BLaER1 treated with 17β-estradiol and CSF1 and Interleukin-3, amounts not matched to agents 10 nM and 100 nM (cell line): ENCODE data around the gene LDLR.
"Not testable (repeated sequence)": the region's sequence is repeated elsewhere in the genome, so short reads cannot be mapped to it uniquely, and the experiment has no call there.

Experiments
- H3K27ac ChIP-seq, 11 experiments: shearing (Covaris generic); formaldehyde crosslinking; 2 replicates each; pipeline ENCODE4 v1.8.1; 2022
- H3K27me3 ChIP-seq, 11 experiments: shearing (Covaris generic); formaldehyde crosslinking; 2 replicates each; pipeline ENCODE4 v1.8.1; 2022
- H3K36me3 ChIP-seq, 11 experiments: shearing (Covaris generic); formaldehyde crosslinking; 2 replicates each; pipeline ENCODE4 v1.8.1; 2022
- H3K4me1 ChIP-seq, 10 experiments: shearing (Covaris generic); formaldehyde crosslinking; 2 replicates each; pipeline ENCODE4 v1.8.1; 2022
- H3K4me2 ChIP-seq, 11 experiments: shearing (Covaris generic); formaldehyde crosslinking; 2 replicates each; pipeline ENCODE4 v1.8.1; 2022
- H3K4me3 ChIP-seq, 10 experiments: shearing (Covaris generic); formaldehyde crosslinking; 2 replicates each; pipeline ENCODE4 v1.8.1; 2022
- H3K9ac ChIP-seq, 11 experiments: shearing (Covaris generic); formaldehyde crosslinking; 2 replicates each; pipeline ENCODE4 v1.8.1; 2022
- H3K9me3 ChIP-seq, 11 experiments: shearing (Covaris generic); formaldehyde crosslinking; replicated peaks in 1 of 11; 2 replicates each; pipeline ENCODE4 v1.8.1; 2022
- H4K20me1 ChIP-seq, 11 experiments: shearing (Covaris generic); formaldehyde crosslinking; 2 replicates each; pipeline ENCODE4 v1.8.1; 2022
- Cebpa-rat ChIP-seq, 11 experiments: shearing (Covaris generic); IDR thresholded peaks; 2 replicates each; pipeline ENCODE4 v1.8.1; 2022

Gene LDLR

GRCh38 chr19:11091703-11092153 lies 2.5 kb downstream of the LDLR start:
- H3K27me3 ChIP-seq, result no peaks in the 10 kb centered on the region
- peaks cover 73 to 79% (median 76%) of the 10 kb centered on the region in 10 experiments for H3K4me1 ChIP-seq
- H4K20me1 ChIP-seq, result peaks cover 0 to 63% (median 54%) of the 10 kb centered on the region in 11 experiments; a peak in 16 of 22 replicates
- peak overlapping the region; percentile 91 to 100 (median 97) for H3K9ac ChIP-seq
- peak overlapping the region; percentile 92 to 100 (median 96); a peak in 21 of 22 replicates for H3K27ac ChIP-seq
- peak overlapping the region; percentile 69 to 98 (median 90) for H3K4me3 ChIP-seq
- H3K4me2 ChIP-seq, result peak overlapping the region; percentile 72 to 98 (median 96)
- H3K36me3 ChIP-seq, result peaks cover 0 to 63% (median 59%) of the 10 kb centered on the region in 11 experiments; a peak in 19 of 22 replicates
- H3K9me3 ChIP-seq, result peaks cover 0 to 11% (median 0%) of the 10 kb centered on the region in 11 experiments; a peak in 6 of 22 replicates
- no peak for TF ChIP-seq Cebpa-rat (IDR thresholded peaks at IDR 0.05)

DNA sequence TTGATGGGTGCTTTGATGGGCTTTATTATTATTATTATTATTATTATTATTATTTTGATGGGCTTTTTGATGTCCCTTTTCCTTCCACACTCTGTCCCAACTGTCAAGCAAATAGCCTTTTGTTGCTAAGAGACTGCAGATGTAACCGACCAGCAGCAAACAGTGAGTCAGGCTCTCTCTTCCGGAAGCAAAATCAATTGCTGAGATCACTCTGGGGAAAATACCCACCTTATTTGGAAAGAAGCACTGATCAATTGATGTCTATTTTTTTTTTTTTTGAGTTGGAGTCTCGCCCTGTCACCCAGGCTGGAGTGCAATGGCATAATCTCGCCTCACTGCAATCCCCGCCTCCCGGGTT lies 2.9 kb downstream of the LDLR start:
- TF ChIP-seq Cebpa-rat (IDR thresholded peaks at IDR 0.05), result no peak
- peak overlapping the region; percentile 91 to 100 (median 97) for H3K9ac ChIP-seq
- no peaks in the 10 kb centered on the region for H3K27me3 ChIP-seq
- H3K36me3 ChIP-seq, result peaks cover 0 to 67% (median 63%) of the 10 kb centered on the region in 11 experiments; a peak in 19 of 22 replicates
- H3K9me3 ChIP-seq, result peaks cover 0 to 12% (median 0%) of the 10 kb centered on the region in 11 experiments; a peak in 6 of 22 replicates
- H3K4me3 ChIP-seq, result peak overlapping the region; percentile 69 to 98 (median 90); a peak in 19 of 20 replicates
- peaks cover 0 to 67% (median 58%) of the 10 kb centered on the region in 11 experiments; a peak in 16 of 22 replicates for H4K20me1 ChIP-seq
- peaks cover 73 to 79% (median 78%) of the 10 kb centered on the region in 10 experiments for H3K4me1 ChIP-seq
- H3K27ac ChIP-seq, result peak overlapping the region; percentile 92 to 100 (median 96)
- H3K4me2 ChIP-seq, result peak overlapping the region; percentile 72 to 98 (median 96)

GRCh38 chr19:11093689-11094238 lies 4.5 kb downstream of the LDLR start:
- Histone ChIP-seq H3K9ac (peak overlapping the region; percentile 91 to 100 (median 97); a peak in 19 of 22 replicates), H3K4me1 (peaks cover 62 to 82% (median 77%) of the 10 kb centered on the region in 10 experiments), H4K20me1 (peaks cover 0 to 83% (median 74%) of the 10 kb centered on the region in 11 experiments; a peak in 18 of 22 replicates), H3K27me3 (no peaks in the 10 kb centered on the region), H3K4me3 (peak overlapping the region in 7 of 10 experiments; percentile 82 to 98 (median 93); a peak in 10 of 20 replicates), H3K9me3 (peaks cover 0 to 26% (median 5%) of the 10 kb centered on the region in 11 experiments; a peak in 10 of 22 replicates), H3K27ac (peak overlapping the region; percentile 92 to 100 (median 96); a peak in 21 of 22 replicates), H3K4me2 (peak overlapping the region; percentile 72 to 98 (median 96)), H3K36me3 (peaks cover 0 to 84% (median 79%) of the 10 kb centered on the region in 11 experiments; a peak in 19 of 22 replicates)
- no peak for TF ChIP-seq Cebpa-rat (IDR thresholded peaks at IDR 0.05)

GRCh38 chr19:11094520-11094894 lies 5.2 kb downstream of the LDLR start:
- H3K27ac ChIP-seq, result peak overlapping the region; percentile 60 to 100 (median 95); a peak in 21 of 22 replicates
- peaks cover 0 to 91% (median 81%) of the 10 kb centered on the region in 11 experiments; a peak in 18 of 22 replicates for H4K20me1 ChIP-seq
- H3K27me3 ChIP-seq, result no peaks in the 10 kb centered on the region
- H3K4me3 ChIP-seq, result peak overlapping the region in 9 of 10 experiments; percentile 9 to 98 (median 87); a peak in 15 of 20 replicates
- no peak for TF ChIP-seq Cebpa-rat (IDR thresholded peaks at IDR 0.05)
- H3K4me2 ChIP-seq, result peak overlapping the region; percentile 72 to 98 (median 96)
- peaks cover 63 to 86% (median 80%) of the 10 kb centered on the region in 10 experiments for H3K4me1 ChIP-seq
- H3K9me3 ChIP-seq, result peaks cover 0 to 26% (median 5%) of the 10 kb centered on the region in 11 experiments; a peak in 10 of 22 replicates
- H3K9ac ChIP-seq, result peak overlapping the region; percentile 70 to 100 (median 97); a peak in 21 of 22 replicates
- peaks cover 0 to 91% (median 87%) of the 10 kb centered on the region in 11 experiments; a peak in 19 of 22 replicates for H3K36me3 ChIP-seq

- H3K4me3 ChIP-seq, result peak overlapping the region in 5 of 10 experiments; percentile 44 to 98 (median 93); a peak in 10 of 20 replicates
- peaks cover 0 to 26% (median 5%) of the 10 kb centered on the region in 11 experiments; a peak in 10 of 22 replicates for H3K9me3 ChIP-seq
- peak overlapping the region in 9 of 11 experiments; percentile 59 to 100 (median 98); a peak in 13 of 22 replicates for H3K9ac ChIP-seq
- peaks cover 12 to 100% (median 97%) of the 10 kb centered on the region in 11 experiments; a peak in 21 of 22 replicates for H3K36me3 ChIP-seq
- peaks cover 67 to 92% (median 88%) of the 10 kb centered on the region in 10 experiments for H3K4me1 ChIP-seq
- no peaks in the 10 kb centered on the region for H3K27me3 ChIP-seq
- TF ChIP-seq Cebpa-rat (IDR thresholded peaks at IDR 0.05), result peak in 1 of 11 experiments; percentile 20; a peak in 1 of 22 replicates
- H4K20me1 ChIP-seq, result peaks cover 0 to 100% (median 91%) of the 10 kb centered on the region in 11 experiments; a peak in 19 of 22 replicates
- H3K4me2 ChIP-seq, result peak overlapping the region; percentile 72 to 98 (median 96)
- H3K27ac ChIP-seq, result peak overlapping the region; percentile 60 to 100 (median 95); a peak in 21 of 22 replicates
Observed at GRCh38 chr19:11096210-11096841, 7.1 kb downstream of the LDLR start.

DNA sequence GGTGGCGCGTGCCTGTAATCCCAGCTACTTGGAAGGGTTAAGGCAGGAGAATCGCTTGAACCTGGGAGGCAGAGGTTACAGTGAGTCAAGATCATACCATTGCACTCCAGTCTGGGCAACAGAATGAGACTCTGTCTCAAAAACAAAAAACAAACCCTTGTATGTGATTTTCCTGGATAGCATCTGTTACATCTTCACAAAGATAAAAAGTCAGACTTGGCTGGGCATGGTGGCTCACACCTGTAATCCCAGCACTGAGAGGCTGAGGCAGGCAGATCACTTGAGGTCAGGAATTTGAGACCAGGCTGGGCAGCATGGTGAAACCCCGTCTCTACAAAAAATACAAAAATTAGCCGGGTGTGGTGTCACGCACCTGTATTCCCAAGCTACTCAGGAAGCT lies 8.1 kb downstream of the LDLR start:
- peaks cover 0 to 26% (median 5%) of the 10 kb centered on the region in 11 experiments; a peak in 10 of 22 replicates for H3K9me3 ChIP-seq
- peak overlapping the region in 8 of 11 experiments; percentile 48 to 100 (median 95); a peak in 13 of 22 replicates for H3K27ac ChIP-seq
- H3K4me1 ChIP-seq, result peaks cover 56 to 83% (median 78%) of the 10 kb centered on the region in 10 experiments
- H3K27me3 ChIP-seq, H3K4me3 ChIP-seq, H3K9ac ChIP-seq: not testable (repeated sequence)
- H3K36me3 ChIP-seq, result peaks cover 20 to 100% (median 97%) of the 10 kb centered on the region in 11 experiments
- H3K4me2 ChIP-seq, result peak overlapping the region in 9 of 11 experiments; percentile 2 to 98 (median 96); a peak in 12 of 22 replicates
- H4K20me1 ChIP-seq, result peaks cover 0 to 100% (median 90%) of the 10 kb centered on the region in 11 experiments; a peak in 19 of 22 replicates

GRCh38 chr19:11098327-11098726 lies 9.1 kb downstream of the LDLR start:
- no peak overlapping the region for H3K4me3 ChIP-seq
- H3K9ac ChIP-seq, result peak overlapping the region in 3 of 11 experiments; percentile 0 to 17 (median 1); a peak in 4 of 22 replicates
- peaks cover 0 to 26% (median 5%) of the 10 kb centered on the region in 11 experiments; a peak in 10 of 22 replicates for H3K9me3 ChIP-seq
- peak overlapping the region in 9 of 11 experiments; percentile 2 to 97 (median 90); a peak in 13 of 22 replicates for H3K4me2 ChIP-seq
- peak overlapping the region in 7 of 11 experiments; percentile 15 to 54 (median 25); a peak in 10 of 22 replicates for H3K27ac ChIP-seq
- H3K27me3 ChIP-seq, result no peaks in the 10 kb centered on the region
- H3K4me1 ChIP-seq, result peaks cover 47 to 73% (median 68%) of the 10 kb centered on the region in 10 experiments
- H3K36me3 ChIP-seq, result peaks cover 30 to 100% (median 97%) of the 10 kb centered on the region in 11 experiments
- no peak for TF ChIP-seq Cebpa-rat (IDR thresholded peaks at IDR 0.05)
- peaks cover 0 to 100% (median 96%) of the 10 kb centered on the region in 11 experiments; a peak in 19 of 22 replicates for H4K20me1 ChIP-seq

DNA sequence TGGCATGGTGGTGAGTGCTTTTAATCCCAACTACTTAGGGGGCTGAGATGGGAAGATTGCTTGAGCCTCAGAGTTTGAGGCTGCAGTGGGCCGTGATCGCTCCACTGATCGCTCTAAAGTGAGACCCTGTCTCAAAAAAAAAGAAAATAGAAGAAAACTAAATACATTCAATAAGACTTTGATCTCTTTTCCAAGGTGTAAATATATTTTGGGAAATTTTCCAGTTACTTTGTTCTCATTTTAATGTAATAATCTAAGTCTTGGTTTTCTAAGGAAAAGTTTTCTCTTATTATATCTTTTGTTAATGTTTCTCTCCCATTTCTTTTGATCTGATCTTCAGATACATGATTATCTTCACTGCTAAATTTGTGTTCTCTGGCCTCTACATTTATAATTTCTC lies 9.6 kb downstream of the LDLR start:
- peaks cover 42 to 68% (median 63%) of the 10 kb centered on the region in 10 experiments for H3K4me1 ChIP-seq
- TF ChIP-seq Cebpa-rat (IDR thresholded peaks at IDR 0.05), result no peak
- H3K4me2 ChIP-seq, result peak overlapping the region in 8 of 11 experiments; percentile 2 to 97 (median 93); a peak in 13 of 22 replicates
- H3K27me3 ChIP-seq, result no peaks in the 10 kb centered on the region
- peaks cover 35 to 100% (median 97%) of the 10 kb centered on the region in 11 experiments for H3K36me3 ChIP-seq
- peaks cover 0 to 100% (median 96%) of the 10 kb centered on the region in 11 experiments; a peak in 19 of 22 replicates for H4K20me1 ChIP-seq
- peaks cover 0 to 26% (median 5%) of the 10 kb centered on the region in 11 experiments; a peak in 10 of 22 replicates for H3K9me3 ChIP-seq
- peak overlapping the region in 7 of 11 experiments; percentile 18 to 54 (median 44); a peak in 10 of 22 replicates for H3K27ac ChIP-seq
- no peak overlapping the region for H3K4me3 ChIP-seq
- peak overlapping the region in 3 of 11 experiments; percentile 0 to 17 (median 1); a peak in 4 of 22 replicates for H3K9ac ChIP-seq
